Activated CD8-positive, alpha-beta T cell treated with anti-CD3 and anti-CD28 coated beads for 36 hours (primary cell): ENCODE data around the gene ARHGAP30. TPM values are rescaled to one million over a fixed set of nuclear protein-coding genes. Genes with fewer than 3 reads are reported as not detected.

Experiments
- ATAC-seq: fragments of 200-7000 bp; cut with Tn5 transposase; one replicate; pipeline ENCODE4 v1.10.0; 2021; ENCODE audit warnings: mild to moderate bottlenecking, moderate library complexity
- CTCF ChIA-PET: fragments of 350-600 bp; sonication (Branson Sonifier 250); formaldehyde crosslinking; loops from one replicate; lab custom pipeline; 2021; ENCODE audit warnings: antibody characterized with exemption; lab: Charles Lee
- POLR2A ChIA-PET: fragments of 350-600 bp; sonication (Branson Sonifier 250); formaldehyde crosslinking; loops from one replicate; lab custom pipeline; 2021; ENCODE audit warnings: antibody characterized with exemption; lab: Charles Lee
- DNase-seq: peaks from one replicate; pipeline ENCODE4 v3.0.0-alpha.2; 2020
- H3K27ac Mint-ChIP-seq: one replicate; pipeline ENCODE4 v1.8.0; 2021; ENCODE audit warnings: mild to moderate bottlenecking, mixed read lengths
- H3K27me3 Mint-ChIP-seq: one replicate; pipeline ENCODE4 v1.8.0; 2021; ENCODE audit warnings: mixed read lengths
- H3K36me3 Mint-ChIP-seq: one replicate; pipeline ENCODE4 v1.8.0; 2021; ENCODE audit warnings: low read depth, mixed read lengths
- H3K4me1 Mint-ChIP-seq: one replicate; pipeline ENCODE4 v1.8.0; 2021; ENCODE audit warnings: low read depth, mixed read lengths
- H3K4me3 Mint-ChIP-seq: one replicate; pipeline ENCODE4 v1.8.0; 2021; ENCODE audit warnings: mild to moderate bottlenecking, moderate library complexity, mixed read lengths
- H3K9me3 Mint-ChIP-seq: one replicate; pipeline ENCODE4 v1.8.0; 2021; ENCODE audit warnings: mixed read lengths
- intact Hi-C: fragments of 100-400 bp; cut with micrococcal nuclease; formaldehyde crosslinking; loops from one replicate; pipeline ENCODE4 v1.10.0; 2022
- total RNA-seq, 2 experiments: library from RNA; stranded (reverse); gene quantifications; one replicate each; pipeline ENCODE4 v1.2.3, GENCODE V29; 2021
- TF ChIP-seq, protein P1 (sequence below): fragments of 200-600 bp; IDR thresholded peaks from one replicate; pipeline ENCODE4 v1.8.0; 2022; ENCODE audit warnings: antibody characterized with exemption, mild to moderate bottlenecking

The ARHGAP30 gene
- total RNA-seq, 2 experiments from 2014 or later = 174 to 175 TPM

- Mint-ChIP-seq H3K27ac (no peak overlapping the region), H3K27me3 (no peaks in the 10 kb centered on the region), H3K4me3 (no peak overlapping the region), H3K36me3 (peaks cover 24% of the 10 kb centered on the region), H3K9me3 (no peaks in the 10 kb centered on the region), H3K4me1 (peaks cover 41% of the 10 kb centered on the region)
- TF ChIP-seq, protein P1, sequence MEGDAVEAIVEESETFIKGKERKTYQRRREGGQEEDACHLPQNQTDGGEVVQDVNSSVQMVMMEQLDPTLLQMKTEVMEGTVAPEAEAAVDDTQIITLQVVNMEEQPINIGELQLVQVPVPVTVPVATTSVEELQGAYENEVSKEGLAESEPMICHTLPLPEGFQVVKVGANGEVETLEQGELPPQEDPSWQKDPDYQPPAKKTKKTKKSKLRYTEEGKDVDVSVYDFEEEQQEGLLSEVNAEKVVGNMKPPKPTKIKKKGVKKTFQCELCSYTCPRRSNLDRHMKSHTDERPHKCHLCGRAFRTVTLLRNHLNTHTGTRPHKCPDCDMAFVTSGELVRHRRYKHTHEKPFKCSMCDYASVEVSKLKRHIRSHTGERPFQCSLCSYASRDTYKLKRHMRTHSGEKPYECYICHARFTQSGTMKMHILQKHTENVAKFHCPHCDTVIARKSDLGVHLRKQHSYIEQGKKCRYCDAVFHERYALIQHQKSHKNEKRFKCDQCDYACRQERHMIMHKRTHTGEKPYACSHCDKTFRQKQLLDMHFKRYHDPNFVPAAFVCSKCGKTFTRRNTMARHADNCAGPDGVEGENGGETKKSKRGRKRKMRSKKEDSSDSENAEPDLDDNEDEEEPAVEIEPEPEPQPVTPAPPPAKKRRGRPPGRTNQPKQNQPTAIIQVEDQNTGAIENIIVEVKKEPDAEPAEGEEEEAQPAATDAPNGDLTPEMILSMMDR = no peak
- ChIA-PET POLR2A (interaction anchor here (1.1 to 8.2 kb wide), 7 partner anchors 18 to 62 kb away, joined by 3 to 57 read pairs (median 3); partner anchors contain the start of genes ARHGAP30, TSTD1 and USF1), CTCF (interaction anchor here (1.0 to 9.4 kb wide), 8 partner anchors 12 to 103 kb away, joined by 3 to 200 read pairs (median 4); partner anchors contain the start of genes ARHGAP30 and USF1)
- ATAC-seq = no peak
- no peak for DNase-seq
- intact Hi-C loops = loop anchor here (5.0 kb wide), 1 partner anchor 33 kb away; the partner anchor contains the start of gene ARHGAP30
Observed at GRCh38 chr1:161100556-161100955, 30.9 kb upstream of the ARHGAP30 start.

- H3K27ac Mint-ChIP-seq = no peak overlapping the region
- H3K36me3 Mint-ChIP-seq = peaks cover 24% of the 10 kb centered on the region
- no peaks in the 10 kb centered on the region for H3K27me3 Mint-ChIP-seq
- CTCF ChIA-PET = interaction anchor here (1.0 to 9.4 kb wide), 20 partner anchors 9 to 192 kb away, joined by 3 to 200 read pairs (median 7); partner anchors contain the start of genes ARHGAP30, NIT1, PFDN2 and PPOX
- POLR2A ChIA-PET = interaction anchor here (0.7 to 8.2 kb wide), 15 partner anchors 15 to 217 kb away, joined by 3 to 57 read pairs (median 4); partner anchors contain the start of genes ARHGAP30, F11R, NIT1 and PFDN2
- intact Hi-C loops = loop anchor here (2.0 to 5.0 kb wide), 2 partner anchors 58 to 102 kb away; no protein-coding TSS in a partner anchor
- peaks cover 43% of the 10 kb centered on the region for H3K4me1 Mint-ChIP-seq
- ATAC-seq (no peak), DNase-seq (no peak)
- H3K9me3 Mint-ChIP-seq = no peaks in the 10 kb centered on the region
- TF ChIP-seq, protein P1 = no peak
- H3K4me3 Mint-ChIP-seq = peak overlapping the region; percentile 71
Observed at GRCh38 chr1:161099090-161099802, 29.6 kb upstream of the ARHGAP30 start.

GRCh38 chr1:161098210-161099068 lies 28.7 kb upstream of the ARHGAP30 start, which contains the start of gene KLHDC9:
KLHDC9 (plus strand) TSS chr1:161098361; CDS start chr1:161098536, 175 bp downstream.
- TF ChIP-seq, protein P1 = no peak
- peaks cover 45% of the 10 kb centered on the region for H3K4me1 Mint-ChIP-seq
- peak; percentile 86 for DNase-seq
- intact Hi-C loops = loop anchor here (2.0 to 5.0 kb wide), 2 partner anchors 58 to 101 kb away; no protein-coding TSS in a partner anchor
- peak within 1 kb of the TSS; percentile 87 for H3K27ac Mint-ChIP-seq
- H3K36me3 Mint-ChIP-seq = peaks cover 23% of the 10 kb centered on the region
- peak; percentile 82 for ATAC-seq
- POLR2A ChIA-PET = interaction anchor here (0.6 to 8.2 kb wide), 27 partner anchors 8 to 217 kb away, joined by 3 to 57 read pairs (median 4); partner anchors contain the start of genes ARHGAP30, F11R, NIT1 and PFDN2
- no peaks in the 10 kb centered on the region for H3K9me3 Mint-ChIP-seq
- CTCF ChIA-PET = interaction anchor here (0.6 to 9.4 kb wide), 35 partner anchors 8 to 383 kb away, joined by 3 to 200 read pairs (median 7); partner anchors contain the start of genes ARHGAP30, DEDD, F11R and NIT1
- peak within 1 kb of the TSS; percentile 83 for H3K4me3 Mint-ChIP-seq
- H3K27me3 Mint-ChIP-seq = no peaks in the 10 kb centered on the region

GRCh38 chr1:161096530-161096929 lies 26.8 kb upstream of the ARHGAP30 start:
- CTCF ChIA-PET = interaction anchor here (0.9 to 9.4 kb wide), 24 partner anchors 9 to 263 kb away, joined by 3 to 200 read pairs (median 10); partner anchors contain the start of genes ARHGAP30, DEDD, F11R and NIT1
- POLR2A ChIA-PET = interaction anchor here (1.0 to 8.2 kb wide), 7 partner anchors 10 to 98 kb away, joined by 3 to 57 read pairs (median 19); partner anchors contain the start of genes ARHGAP30, NIT1, PFDN2 and USF1
- no peak for ATAC-seq

More at GRCh38 chr1:161096530-161096929, 26.8 kb upstream of the ARHGAP30 start:
- no peaks in the 10 kb centered on the region for H3K27me3 Mint-ChIP-seq
- DNase-seq = no peak
- TF ChIP-seq, protein P1 = no peak
- peaks cover 16% of the 10 kb centered on the region for H3K36me3 Mint-ChIP-seq
- no peaks in the 10 kb centered on the region for H3K9me3 Mint-ChIP-seq
- H3K4me3 Mint-ChIP-seq = no peak overlapping the region
- H3K4me1 Mint-ChIP-seq = peaks cover 62% of the 10 kb centered on the region
- H3K27ac Mint-ChIP-seq = peak overlapping the region; percentile 16
- intact Hi-C loops = loop anchor here (5.0 kb wide), 1 partner anchor 99 kb away; no protein-coding TSS in a partner anchor
